ENCODE data around the gene FMO1.

FMO1 gene

GRCh38 chr1:171279234-171279633 lies 30.9 kb downstream of the FMO1 start:
- DNase-seq = no peak
- Histone ChIP-seq H3K36me3 (ENCODE audit: insufficient read depth, low read length) (no peaks in the 10 kb centered on the region), H3K27me3 (ENCODE audit: insufficient read depth, low read length, poor library complexity) (peaks cover 4% of the 10 kb centered on the region), H3K4me1 (ENCODE audit: insufficient read depth, low read length) (no peaks in the 10 kb centered on the region), H3K4me2 (ENCODE audit: insufficient read depth, low read length) (no peak overlapping the region), H2AFZ (ENCODE audit: low read depth, low read length) (no peak overlapping the region), H3K79me2 (ENCODE audit: insufficient read depth, low read length) (no peaks in the 10 kb centered on the region), H3K27ac (ENCODE audit: low read length) (no peak overlapping the region), H4K20me1 (ENCODE audit: insufficient read depth, low read length) (no peaks in the 10 kb centered on the region), H3K9ac (ENCODE audit: low read depth, low read length) (no peak overlapping the region), H3K9me3 (ENCODE audit: insufficient read depth, low read length, severe bottlenecking) (no peaks in the 10 kb centered on the region), H3K4me3 (ENCODE audit: low read depth in 1 of 2, low read length in 2 of 2) (no peak overlapping the region)
- no peak for ATAC-seq (ENCODE audit: insufficient read depth, low read depth)
- no peak for TF ChIP-seq EZH2 (IDR thresholded peaks at IDR 0.05; ENCODE audit: borderline replicate concordance, low read depth, low read length, severe bottlenecking)
- no peak for TF ChIP-seq CTCF (IDR thresholded peaks at IDR 0.05; ENCODE audit: borderline replicate concordance, extremely low read depth, low read length, poor library complexity, severe bottlenecking)

- H4K20me1 ChIP-seq (ENCODE audit: insufficient read depth, low read length) = no peaks in the 10 kb centered on the region
- peaks cover 4% of the 10 kb centered on the region for H3K27me3 ChIP-seq (ENCODE audit: insufficient read depth, low read length, poor library complexity)
- no peaks in the 10 kb centered on the region for H3K9me3 ChIP-seq (ENCODE audit: insufficient read depth, low read length, severe bottlenecking)
- no peaks in the 10 kb centered on the region for H3K4me1 ChIP-seq (ENCODE audit: insufficient read depth, low read length)
- no peak overlapping the region for H3K27ac ChIP-seq (ENCODE audit: low read length)
- H3K4me3 ChIP-seq (ENCODE audit: low read depth in 1 of 2, low read length in 2 of 2) = no peak overlapping the region
- no peak overlapping the region for H2AFZ ChIP-seq (ENCODE audit: low read depth, low read length)
- no peaks in the 10 kb centered on the region for H3K36me3 ChIP-seq (ENCODE audit: insufficient read depth, low read length)
- H3K9ac ChIP-seq (ENCODE audit: low read depth, low read length) = no peak overlapping the region
- no peak for TF ChIP-seq CTCF (IDR thresholded peaks at IDR 0.05; ENCODE audit: borderline replicate concordance, extremely low read depth, low read length, poor library complexity, severe bottlenecking)
- no peak for TF ChIP-seq EZH2 (IDR thresholded peaks at IDR 0.05; ENCODE audit: borderline replicate concordance, low read depth, low read length, severe bottlenecking)
- DNase-seq (no peak), ATAC-seq (ENCODE audit: insufficient read depth, low read depth) (no peak)
- no peaks in the 10 kb centered on the region for H3K79me2 ChIP-seq (ENCODE audit: insufficient read depth, low read length)
- H3K4me2 ChIP-seq (ENCODE audit: insufficient read depth, low read length) = no peak overlapping the region
Observed at GRCh38 chr1:171279678-171280077, 31.4 kb downstream of the FMO1 start.

GRCh38 chr1:171280599-171280998 lies 32.3 kb downstream of the FMO1 start:
- Histone ChIP-seq H3K27me3 (ENCODE audit: insufficient read depth, low read length, poor library complexity) (peaks cover 4% of the 10 kb centered on the region), H3K4me1 (ENCODE audit: insufficient read depth, low read length) (no peaks in the 10 kb centered on the region), H3K79me2 (ENCODE audit: insufficient read depth, low read length) (no peaks in the 10 kb centered on the region), H3K4me2 (ENCODE audit: insufficient read depth, low read length) (no peak overlapping the region), H3K27ac (ENCODE audit: low read length) (no peak overlapping the region), H4K20me1 (ENCODE audit: insufficient read depth, low read length) (no peaks in the 10 kb centered on the region), H3K9ac (ENCODE audit: low read depth, low read length) (no peak overlapping the region), H3K9me3 (ENCODE audit: insufficient read depth, low read length, severe bottlenecking) (no peaks in the 10 kb centered on the region), H3K4me3 (ENCODE audit: low read depth in 1 of 2, low read length in 2 of 2) (no peak overlapping the region), H2AFZ (ENCODE audit: low read depth, low read length) (no peak overlapping the region), H3K36me3 (ENCODE audit: insufficient read depth, low read length) (no peaks in the 10 kb centered on the region)
- no peak for ATAC-seq (ENCODE audit: insufficient read depth, low read depth)
- DNase-seq = no peak
- TF ChIP-seq EZH2 (IDR thresholded peaks at IDR 0.05; ENCODE audit: borderline replicate concordance, low read depth, low read length, severe bottlenecking) (no peak), CTCF (IDR thresholded peaks at IDR 0.05; ENCODE audit: borderline replicate concordance, extremely low read depth, low read length, poor library complexity, severe bottlenecking) (no peak)
